Heart right ventricle (tissue), 16 donors: ENCODE data around the gene GDF9. TPM values are rescaled to one million over a fixed set of nuclear protein-coding genes. Genes with fewer than 3 reads are reported as not detected.

Experiments
- ATAC-seq, 8 donors: fragments of 200-7000 bp; cut with Tn5 transposase; one replicate each; pipeline ENCODE4 v1.9.1; 2020; ENCODE audit warnings: mild to moderate bottlenecking in 8 of 8, moderate library complexity in 8 of 8, moderate number of reproducible peaks in 1 of 8
- DNase-seq, 2 donors: peaks; one replicate each; pipeline ENCODE4 v3.0.0-alpha.2; 2020
- H3K27ac ChIP-seq, 10 donors: fragments of 200-600 bp; sonication (generic) in 2 of 10; one replicate each; pipeline versions ENCODE4 v1.5.0 to v1.8.0; 2020 to 2022; ENCODE audit warnings: mild to moderate bottlenecking in 3 of 10
- H3K27me3 ChIP-seq, 7 donors: fragments of 200-600 bp; one replicate each; pipeline ENCODE4 v1.8.0; 2021 to 2022; ENCODE audit warnings: mild to moderate bottlenecking in 2 of 7
- H3K36me3 ChIP-seq, 9 donors: fragments of 200-600 bp; sonication (generic) in 1 of 9; one replicate each; pipeline versions ENCODE4 v1.5.0 to v1.8.0; 2020 to 2022; ENCODE audit warnings: mild to moderate bottlenecking in 2 of 9
- H3K4me1 ChIP-seq, 9 donors: fragments of 200-600 bp; sonication (generic) in 1 of 9; one replicate each; pipeline versions ENCODE4 v1.5.0 to v1.8.0; 2020 to 2022; ENCODE audit warnings: mild to moderate bottlenecking in 4 of 9
- H3K4me3 ChIP-seq, 10 donors: fragments of 200-600 bp; sonication (generic) in 2 of 10; one replicate each; pipeline versions ENCODE4 v1.5.0 to v1.8.0; 2020 to 2022; ENCODE audit warnings: mild to moderate bottlenecking in 7 of 10, moderate library complexity in 2 of 10
- H3K9me3 ChIP-seq, 11 donors: fragments of 200-600 bp in 10 of 11; sonication (generic) in 2 of 11; one replicate each; pipeline versions ENCODE4 v1.5.0 to v1.8.0; 2013 to 2022; ENCODE audit warnings: mild to moderate bottlenecking in 2 of 11, control low read depth in 1 of 11, moderate library complexity in 1 of 11
- WGBS, 2 donors: extraction: QIAGEN DNeasy Blood & Tissue Kit; methylation state at CpG; one replicate each; pipeline ENCODE4 v1.1.7; 2013; ENCODE audit warnings: inconsistent platforms in 1 of 2; 5-methylcytosine and 5-hydroxymethylcytosine counted together
- intact Hi-C, 10 donors: fragments of 100-400 bp; cut with DNase I; formaldehyde crosslinking; loops; one replicate each; pipeline versions ENCODE4 v1.11.1 to v1.14.2; 2022
- polyA plus RNA-seq, 2 donors: library from polyadenylated mRNA; stranded (reverse); fragments of 200-250 nt; gene quantifications; one replicate each; pipeline ENCODE4 v1.2.3, GENCODE V29; 2013
- total RNA-seq, 10 donors: library from RNA; stranded (reverse); fragmentation: NEBNext Ultra II Directional in 3 of 10; extraction: Animal tissue kit (Norgen Biotek cat#: 25700) in 3 of 10; gene quantifications; one replicate each; pipeline versions ENCODE4 v1.2.1 to v1.2.4, GENCODE V29; 2021 to 2023
- TF ChIP-seq, protein P1 (sequence below), 9 donors: fragments of 200-600 bp; sonication (generic) in 2 of 9; IDR thresholded peaks; one replicate each; pipeline versions ENCODE4 v1.5.0 to v1.8.0; 2021 to 2022; ENCODE audit warnings: antibody characterized with exemption in 9 of 9, mild to moderate bottlenecking in 5 of 9, moderate library complexity in 1 of 9
- donor health status: Arrhythmogenic right ventricular cardiomyopathy.
- donor health status: ischemic (EF 13 %, LVEDD 7.1; RV severe dilation, severe dysfunction).
- donor health status: healthy with polysubstance abuse.
- donor health status: DM: no; HTN: yes; CAD: no.
- donor health status: DM: no; HTN: no; CAD: no.
- donor health status: ischemic (EF 25% LVEDD 6.9; RV normal size, moderate dysfunction).
- donor health status: ischemic (EF 25% LVEDD 5.7; RV mildly dilated, moderate dysfunction).
- donor health status: healthy.
- donor health status: DM: yes; HTN: yes; CAD: no.
- donor health status: Ischemic cardiomyopathy.
- donor health status: ischemic (EF 35%, LVEDD 5.7; RV mildly dilated, moderate dysfunction).
- donor health status: nonischemic (EF 11% LVEDD 7.7; RV severe dilation, severe dysfunction).
- donor health status: DM: yes; HTN: yes; CAD: no.
- donor health status: PGD.
- donor health status: ischemic (EF 29% LVEDD 5.4; RV normal size, mild dysfunction).
- donor health status: nonischemic (EF 23%, LVEDD 6.1; RV moderate dilation, normal function).

Gene GDF9
- total and polyA plus RNA-seq, 12 donors = 0.10 to 0.82 (median 0.32) TPM; not detected in 1

- Histone ChIP-seq H3K27ac (no peak overlapping the region), H3K36me3 (peaks cover 0 to 21% (median 0%) of the 10 kb centered on the region in 9 donors), H3K4me1 (peaks cover 6 to 41% (median 28%) of the 10 kb centered on the region in 9 donors), H3K27me3 (peaks cover 0 to 86% (median 0%) of the 10 kb centered on the region in 7 donors), H3K4me3 (no peak overlapping the region), H3K9me3 (no peaks in the 10 kb centered on the region)
- TF ChIP-seq, protein P1, sequence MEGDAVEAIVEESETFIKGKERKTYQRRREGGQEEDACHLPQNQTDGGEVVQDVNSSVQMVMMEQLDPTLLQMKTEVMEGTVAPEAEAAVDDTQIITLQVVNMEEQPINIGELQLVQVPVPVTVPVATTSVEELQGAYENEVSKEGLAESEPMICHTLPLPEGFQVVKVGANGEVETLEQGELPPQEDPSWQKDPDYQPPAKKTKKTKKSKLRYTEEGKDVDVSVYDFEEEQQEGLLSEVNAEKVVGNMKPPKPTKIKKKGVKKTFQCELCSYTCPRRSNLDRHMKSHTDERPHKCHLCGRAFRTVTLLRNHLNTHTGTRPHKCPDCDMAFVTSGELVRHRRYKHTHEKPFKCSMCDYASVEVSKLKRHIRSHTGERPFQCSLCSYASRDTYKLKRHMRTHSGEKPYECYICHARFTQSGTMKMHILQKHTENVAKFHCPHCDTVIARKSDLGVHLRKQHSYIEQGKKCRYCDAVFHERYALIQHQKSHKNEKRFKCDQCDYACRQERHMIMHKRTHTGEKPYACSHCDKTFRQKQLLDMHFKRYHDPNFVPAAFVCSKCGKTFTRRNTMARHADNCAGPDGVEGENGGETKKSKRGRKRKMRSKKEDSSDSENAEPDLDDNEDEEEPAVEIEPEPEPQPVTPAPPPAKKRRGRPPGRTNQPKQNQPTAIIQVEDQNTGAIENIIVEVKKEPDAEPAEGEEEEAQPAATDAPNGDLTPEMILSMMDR (IDR thresholded peaks at IDR 0.05) = no peak
- no peak for DNase-seq
- WGBS, 2 donors = 65 to 67% methylated on average over 6 of the region's 6 CpGs
- no peak for ATAC-seq
- intact Hi-C loops = loop anchor here in 5 of 10 donors (5.0 to 10.0 kb wide), 4 partner anchors 56 to 452 kb away; no protein-coding TSS in a partner anchor
Measured at GRCh38 chr5:132826424-132827082, 39.7 kb downstream of the GDF9 start.

DNA sequence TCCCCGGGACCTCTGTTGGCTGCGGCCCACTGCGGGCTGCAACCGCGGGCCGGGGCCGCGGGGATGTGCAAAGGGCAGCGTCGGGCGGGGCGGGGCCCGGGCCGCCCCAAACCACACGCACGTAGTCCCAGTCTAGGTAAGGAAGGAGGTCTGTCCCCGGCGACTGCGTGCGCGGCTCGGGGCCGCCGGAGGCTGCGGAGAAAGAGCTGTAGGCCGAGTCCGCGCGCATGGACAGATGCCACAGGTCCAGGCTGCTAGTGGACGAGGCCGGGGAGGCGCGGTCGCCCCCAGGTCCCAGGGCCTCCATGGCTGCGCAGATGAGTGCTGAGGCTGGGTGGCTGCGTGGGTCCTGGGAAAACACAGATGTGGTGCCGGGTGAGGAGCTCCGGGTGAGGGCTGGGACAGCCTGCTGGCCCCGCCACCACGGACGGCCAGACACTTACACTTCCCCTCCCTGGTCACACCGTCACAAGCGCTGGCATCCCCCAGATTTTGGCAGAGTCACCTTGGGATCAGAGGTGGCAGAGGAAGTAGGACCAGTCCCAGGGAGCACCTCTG, 40.4 kb downstream of the GDF9 start:
- Histone ChIP-seq H3K36me3 (peaks cover 0 to 21% (median 0%) of the 10 kb centered on the region in 9 donors), H3K4me1 (peaks cover 6 to 37% (median 27%) of the 10 kb centered on the region in 9 donors), H3K27ac (no peak overlapping the region), H3K4me3 (peak overlapping the region in 8 of 10 donors; percentile 21 to 37 (median 32)), H3K9me3 (no peaks in the 10 kb centered on the region), H3K27me3 (peaks cover 0 to 81% (median 0%) of the 10 kb centered on the region in 7 donors)
- 39 to 53% methylated on average over 43 of the region's 43 CpGs for WGBS, 2 donors
- DNase-seq (no peak), ATAC-seq (no peak)
- TF ChIP-seq, protein P1 (IDR thresholded peaks at IDR 0.05) = no peak
- intact Hi-C loops = loop anchor here in 5 of 10 donors (5.0 to 10.0 kb wide), 4 partner anchors 56 to 451 kb away; no protein-coding TSS in a partner anchor

GRCh38 chr5:132825033-132825833, 41.0 kb downstream of the GDF9 start:
- TF ChIP-seq, protein P1 (IDR thresholded peaks at IDR 0.05) = no peak
- peak overlapping the region in 8 of 10 donors; percentile 21 to 37 (median 32) for H3K4me3 ChIP-seq
- no peaks in the 10 kb centered on the region for H3K9me3 ChIP-seq
- intact Hi-C loops = loop anchor here in 5 of 10 donors (5.0 to 10.0 kb wide), 4 partner anchors 57 to 450 kb away; no protein-coding TSS in a partner anchor
- no peak overlapping the region for H3K27ac ChIP-seq
- DNase-seq = no peak
- peaks cover under 1 to 35% (median 25%) of the 10 kb centered on the region in 9 donors for H3K4me1 ChIP-seq
- WGBS, 2 donors = 66 to 68% methylated on average over 71 of the region's 71 CpGs
- ATAC-seq = no peak
- peaks cover 0 to 21% (median 0%) of the 10 kb centered on the region in 9 donors for H3K36me3 ChIP-seq
- peaks cover 0 to 74% (median 0%) of the 10 kb centered on the region in 7 donors for H3K27me3 ChIP-seq

- H3K27me3 ChIP-seq = peaks cover 0 to 72% (median 3%) of the 10 kb centered on the region in 7 donors
- H3K36me3 ChIP-seq = peaks cover 0 to 21% (median 0%) of the 10 kb centered on the region in 9 donors
- H3K9me3 ChIP-seq = no peaks in the 10 kb centered on the region
- 92 to 94% methylated on average over 3 of the region's 3 CpGs for WGBS, 2 donors
- no peak overlapping the region for H3K4me3 ChIP-seq
- DNase-seq (no peak), ATAC-seq (no peak)
- TF ChIP-seq, protein P1 (IDR thresholded peaks at IDR 0.05) = no peak
- no peak overlapping the region for H3K27ac ChIP-seq
- H3K4me1 ChIP-seq = peaks cover 0 to 35% (median 23%) of the 10 kb centered on the region in 9 donors
- intact Hi-C loops = loop anchor here in 9 of 10 donors (5.0 to 10.0 kb wide), 9 partner anchors 67 to 450 kb away; partner anchors contain the start of genes CCNI2 (in 2 of the 9) and KIF3A (in 1 of the 9)
Measured at GRCh38 chr5:132824426-132824825, 41.8 kb downstream of the GDF9 start.
